Islet precursor cell (in vitro differentiated cells): ENCODE measurements around the gene ZHX3.
A peak's percentile ranks its signal among the peaks of the same experiment; 100 is the strongest.
"Not testable (repeated sequence)": the region's sequence is repeated elsewhere in the genome, so short reads cannot be mapped to it uniquely, and the experiment has no call there.

Source experiments
- DNase-seq: peaks from one replicate; pipeline ENCODE4 v3.0.0-alpha.2; 2018

The ZHX3 gene

GRCh38 chr20:41255655-41256054 lies 61.9 kb downstream of the ZHX3 start:
- DNase-seq: no peak

- peak; percentile 83 for DNase-seq
Measured at GRCh38 chr20:41249411-41250281, 67.9 kb downstream of the ZHX3 start.

GRCh38 chr20:41248368-41249024 lies 69.0 kb downstream of the ZHX3 start:
- no peak for DNase-seq

GRCh38 chr20:41247523-41248367 lies 69.8 kb downstream of the ZHX3 start:
- no peak for DNase-seq

GRCh38 chr20:41245086-41245707 lies 72.3 kb downstream of the ZHX3 start:
- no peak for DNase-seq

GRCh38 chr20:41242807-41243206 lies 74.7 kb downstream of the ZHX3 start:
- DNase-seq: no peak

GRCh38 chr20:41242352-41242751 lies 75.2 kb downstream of the ZHX3 start:
- no peak for DNase-seq

- not testable (repeated sequence) for DNase-seq
Measured at GRCh38 chr20:41237233-41237632, 80.3 kb downstream of the ZHX3 start.

GRCh38 chr20:41236818-41237217 lies 80.7 kb downstream of the ZHX3 start:
- not testable (repeated sequence) for DNase-seq

GRCh38 chr20:41234546-41234945 lies 83.0 kb downstream of the ZHX3 start:
- DNase-seq: no peak

- DNase-seq: no peak
Measured at GRCh38 chr20:41234041-41234440, 83.5 kb downstream of the ZHX3 start.

GRCh38 chr20:41232973-41233926 lies 84.3 kb downstream of the ZHX3 start:
- DNase-seq: no peak

GRCh38 chr20:41231136-41231535 lies 86.4 kb downstream of the ZHX3 start:
- no peak for DNase-seq

GRCh38 chr20:41230136-41230535 lies 87.4 kb downstream of the ZHX3 start:
- no peak for DNase-seq

- no peak for DNase-seq
Measured at GRCh38 chr20:41229259-41229658, 88.3 kb downstream of the ZHX3 start.

- DNase-seq: no peak
Measured at GRCh38 chr20:41228858-41229257, 88.7 kb downstream of the ZHX3 start.

- DNase-seq: no peak
Measured at GRCh38 chr20:41226426-41226825, 91.1 kb downstream of the ZHX3 start.

GRCh38 chr20:41225091-41225490 lies 92.4 kb downstream of the ZHX3 start:
- no peak for DNase-seq

GRCh38 chr20:41224281-41224680 lies 93.2 kb downstream of the ZHX3 start:
- no peak for DNase-seq

- no peak for DNase-seq
Measured at GRCh38 chr20:41223112-41223511, 94.4 kb downstream of the ZHX3 start.

GRCh38 chr20:41222703-41223102 lies 94.8 kb downstream of the ZHX3 start:
- no peak for DNase-seq

GRCh38 chr20:41222296-41222695 lies 95.2 kb downstream of the ZHX3 start:
- DNase-seq: no peak
